Measurements from ENCODE around the gene SLC25A21.

DNA sequence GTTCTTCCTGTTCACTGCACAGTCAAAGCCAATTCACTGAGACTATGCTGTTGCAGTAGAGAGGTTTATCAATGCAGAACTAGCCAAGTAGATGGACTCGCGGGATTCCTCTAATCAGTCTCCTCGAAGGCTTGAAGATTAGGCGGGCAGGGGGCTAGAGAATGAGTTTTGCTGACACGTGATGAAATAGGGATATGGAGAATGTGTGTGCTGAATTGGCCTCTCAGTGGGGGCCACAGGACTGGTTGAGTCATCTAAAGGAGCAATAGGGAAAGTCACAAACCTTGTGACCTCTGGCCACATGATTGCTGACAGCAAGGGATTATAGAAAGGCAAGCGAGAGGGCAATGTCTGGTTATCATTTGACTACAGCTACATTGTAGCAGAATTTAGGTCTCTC is 38.0 kb upstream of the SLC25A21 start:
- TF ChIP-seq CTCF (IDR thresholded peaks at IDR 0.05), result no peak
- TF ChIP-seq EZH2 (IDR thresholded peaks at IDR 0.05), result no peak
- TF ChIP-seq EZH2phosphoT487 (IDR thresholded peaks at IDR 0.05), result no peak
